Spleen (tissue), 7 donors: ENCODE results near the gene MOXD1.

Source experiments
- CTCF ChIP-seq, 11 experiments: fragments of 200-600 bp in 7 of 11; fragments of 450-650 bp in 4 of 11; sonication (generic) in 4 of 11; IDR thresholded peaks in 8 of 11; conservative IDR thresholded peaks in 3 of 11; 1 replicate in 7 of 11; 2 replicates in 4 of 11; pipeline versions ENCODE4 v1.4.0 to v1.8.0; 2016 to 2021; ENCODE audit warnings: antibody characterized with exemption in 11 of 11, inconsistent platforms in 4 of 11, mild to moderate bottlenecking in 1 of 11
- POLR2A ChIP-seq, 3 donors: fragments of 450-650 bp; IDR thresholded peaks; one replicate each; pipeline ENCODE4 v1.5.1; 2017; ENCODE audit warnings: antibody characterized with exemption in 3 of 3, mild to moderate bottlenecking in 1 of 3
- POLR2AphosphoS5 ChIP-seq, 3 donors: sonication (generic); formaldehyde crosslinking; IDR thresholded peaks; one replicate each; pipeline ENCODE4 v1.5.1; 2017; ENCODE audit warnings: antibody characterized with exemption in 3 of 3
- donor health status: DM: no; HTN: no; CAD: no; lungs with moderate emphysema.
- donor health status: DM: no; HTN: no; CAD: no.
- donor health status: DM: no; HTN: no; CAD: no.

DNA sequence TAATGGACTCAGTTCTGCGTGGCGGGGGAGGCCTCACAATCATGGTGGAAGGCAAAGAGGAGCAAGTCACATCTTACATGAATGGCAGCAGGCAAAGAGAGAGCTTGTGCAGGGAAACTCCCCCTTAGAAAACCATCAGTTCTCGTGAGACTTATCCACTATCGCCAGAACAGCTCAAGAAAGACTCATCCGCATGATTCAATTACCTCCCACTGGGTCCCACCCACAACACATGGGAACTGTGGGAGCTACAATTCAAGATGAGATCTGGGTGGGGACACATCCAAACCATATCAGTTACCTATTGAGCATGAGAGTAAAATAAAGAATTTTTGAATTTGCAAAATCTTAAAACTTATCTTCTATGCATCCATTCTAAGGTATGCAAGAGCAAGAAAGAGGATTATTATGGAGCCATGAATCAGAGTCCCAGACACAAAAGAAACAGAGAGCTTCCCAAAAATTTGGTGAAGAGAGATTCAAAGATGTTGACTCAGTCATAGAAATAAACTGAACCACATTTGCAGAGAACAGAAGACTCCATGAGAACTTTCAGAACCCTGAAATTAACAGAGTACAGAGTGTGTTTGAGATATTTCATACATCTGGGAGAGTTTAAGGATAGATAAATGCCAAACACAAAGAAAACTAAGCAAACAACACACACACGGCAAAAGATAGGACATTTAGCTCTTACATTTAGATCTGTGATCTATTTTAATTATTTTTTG is 17.1 kb upstream of the MOXD1 start:
- TF ChIP-seq CTCF (IDR thresholded peaks at IDR 0.05 in 8 of 11, conservative IDR thresholded peaks at IDR 0.05 in 3 of 11) (no peak), POLR2A (IDR thresholded peaks at IDR 0.05) (no peak), POLR2AphosphoS5 (IDR thresholded peaks at IDR 0.05) (no peak)
